DOHH2 (cell line): ENCODE data around the gene POLDIP3.

Experiments used
- EZH2phosphoT487 ChIP-seq: fragments of 200-600 bp; sonication (generic); IDR thresholded peaks from 2 replicates; pipeline ENCODE4 v1.6.1; 2017; ENCODE audit warnings: borderline replicate concordance, mild to moderate bottlenecking, antibody characterized with exemption, low read length, moderate library complexity, mixed read lengths
- TF ChIP-seq, protein P1 (sequence below): fragments of 200-600 bp; sonication (generic); IDR thresholded peaks from one replicate; pipeline ENCODE4 v1.5.1; 2014; ENCODE audit warnings: antibody characterized with exemption, mild to moderate bottlenecking, low read depth, low read length; ENCODE audit not compliant: poor library complexity, severe bottlenecking

GRCh38 chr22:42626951-42627625 lies 12.4 kb upstream of the POLDIP3 start:
- TF ChIP-seq, protein P1, sequence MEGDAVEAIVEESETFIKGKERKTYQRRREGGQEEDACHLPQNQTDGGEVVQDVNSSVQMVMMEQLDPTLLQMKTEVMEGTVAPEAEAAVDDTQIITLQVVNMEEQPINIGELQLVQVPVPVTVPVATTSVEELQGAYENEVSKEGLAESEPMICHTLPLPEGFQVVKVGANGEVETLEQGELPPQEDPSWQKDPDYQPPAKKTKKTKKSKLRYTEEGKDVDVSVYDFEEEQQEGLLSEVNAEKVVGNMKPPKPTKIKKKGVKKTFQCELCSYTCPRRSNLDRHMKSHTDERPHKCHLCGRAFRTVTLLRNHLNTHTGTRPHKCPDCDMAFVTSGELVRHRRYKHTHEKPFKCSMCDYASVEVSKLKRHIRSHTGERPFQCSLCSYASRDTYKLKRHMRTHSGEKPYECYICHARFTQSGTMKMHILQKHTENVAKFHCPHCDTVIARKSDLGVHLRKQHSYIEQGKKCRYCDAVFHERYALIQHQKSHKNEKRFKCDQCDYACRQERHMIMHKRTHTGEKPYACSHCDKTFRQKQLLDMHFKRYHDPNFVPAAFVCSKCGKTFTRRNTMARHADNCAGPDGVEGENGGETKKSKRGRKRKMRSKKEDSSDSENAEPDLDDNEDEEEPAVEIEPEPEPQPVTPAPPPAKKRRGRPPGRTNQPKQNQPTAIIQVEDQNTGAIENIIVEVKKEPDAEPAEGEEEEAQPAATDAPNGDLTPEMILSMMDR = no peak
- no peak for TF ChIP-seq EZH2phosphoT487
